Fibroblast of peridontal ligament (primary cell): Measurements from ENCODE around the gene PRKACA.
A peak's percentile ranks its signal among the peaks of the same experiment; 100 is the strongest.
"Not testable (repeated sequence)": the region's sequence is repeated elsewhere in the genome, so short reads cannot be mapped to it uniquely, and the experiment has no call there.

Source experiments
- DNase-seq: peaks from one replicate; pipeline ENCODE4 v3.0.0-alpha.2; 2010; ENCODE audit errors: extremely low read depth

PRKACA gene

DNA sequence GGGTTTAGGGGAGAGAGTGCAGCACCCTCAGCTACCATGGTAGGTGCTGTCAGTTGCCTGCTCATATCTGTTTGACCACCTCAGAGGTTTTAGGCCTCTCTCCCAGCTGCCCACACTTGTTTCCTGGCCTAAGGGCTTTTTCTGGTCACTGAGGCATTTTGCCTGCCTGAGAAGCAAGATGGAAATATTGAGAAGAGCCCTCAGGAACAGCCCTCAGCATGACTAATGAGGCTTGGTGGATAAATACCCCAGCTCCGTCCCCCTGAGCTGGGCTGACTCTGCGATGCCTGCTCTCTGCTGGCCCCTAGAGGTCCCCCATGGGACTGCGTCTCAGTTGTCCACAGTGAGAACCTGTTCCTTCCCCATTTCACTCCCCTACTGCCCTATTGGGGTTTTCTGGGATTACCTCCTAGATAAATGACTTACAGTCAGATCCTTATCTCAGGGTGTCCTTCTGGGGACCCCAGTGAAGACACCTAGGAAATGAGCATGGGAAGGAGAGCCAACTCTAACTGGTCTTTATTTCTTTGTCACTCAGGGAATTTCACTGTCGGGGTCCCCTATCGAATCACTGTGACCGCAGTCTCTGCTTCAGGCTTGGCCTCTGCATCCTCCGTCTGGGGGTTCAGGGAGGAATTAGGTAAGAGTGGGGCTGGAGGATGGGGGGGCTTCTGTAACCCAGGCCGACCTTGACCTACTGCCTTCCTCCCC, 69.0 kb downstream of the PRKACA start:
- no peak for DNase-seq

DNA sequence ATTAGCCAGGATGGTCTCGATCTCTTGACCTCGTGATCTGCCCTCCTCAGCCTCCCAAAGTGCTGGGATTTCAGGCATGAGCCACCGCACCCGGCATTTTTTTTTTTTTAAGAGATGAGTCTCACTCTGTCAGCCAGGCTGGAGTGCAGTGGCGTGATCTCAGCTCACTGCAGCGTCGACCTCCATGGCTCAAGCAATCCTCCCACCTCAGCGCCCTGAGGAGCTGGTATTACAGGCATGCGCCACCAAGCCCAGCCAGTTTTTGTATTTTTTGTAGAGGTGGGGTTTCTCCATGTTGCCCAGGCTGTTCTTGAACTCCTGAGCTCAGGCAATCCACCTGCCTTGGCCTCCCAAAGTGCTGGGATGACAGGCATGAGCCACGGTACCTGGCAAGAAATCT, 69.7 kb downstream of the PRKACA start:
- DNase-seq = not testable (repeated sequence)

DNA sequence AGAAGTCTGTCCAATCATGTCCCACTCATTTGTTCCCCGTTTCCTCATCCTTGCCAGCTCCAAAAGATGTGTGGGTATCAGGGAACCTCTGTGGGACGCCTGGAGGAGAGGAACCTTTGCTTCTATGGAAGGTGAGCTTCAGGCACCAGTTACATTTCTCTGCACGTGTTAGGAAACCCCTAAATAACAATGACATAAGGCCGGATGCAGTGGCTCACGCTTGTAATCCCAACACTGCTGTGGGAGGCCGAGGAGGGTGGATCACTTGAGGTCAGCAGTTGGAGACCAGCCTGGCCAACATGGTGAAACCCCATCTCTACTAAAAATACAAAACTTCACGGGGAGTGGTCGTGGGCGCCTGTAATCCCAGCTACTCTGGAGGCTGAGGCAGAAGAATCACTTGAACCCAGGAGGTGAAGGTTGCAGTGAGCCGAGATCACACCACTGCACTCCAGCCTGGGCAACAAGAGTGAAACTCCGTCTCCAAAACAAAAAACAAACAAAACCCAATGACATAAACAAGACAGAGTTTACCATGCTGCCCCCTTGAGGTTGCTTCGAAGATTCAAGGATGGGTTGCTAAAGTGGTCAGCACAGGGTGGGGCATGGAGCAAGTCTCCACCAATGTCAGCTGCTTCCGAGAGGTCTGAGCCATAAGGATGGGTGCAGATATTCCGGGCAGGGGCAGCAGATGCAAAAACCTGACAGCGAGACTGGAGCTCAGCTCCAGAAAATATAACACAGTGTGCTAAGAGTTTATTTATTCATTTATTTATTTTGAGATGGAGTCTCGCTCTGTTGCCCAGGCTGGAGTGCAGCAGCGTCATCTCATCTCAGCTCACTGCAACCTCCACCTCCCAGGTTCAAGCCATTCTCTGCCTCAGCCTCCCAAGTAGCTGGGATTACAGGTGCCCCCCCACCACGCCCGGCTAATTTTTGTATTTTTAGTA, 74.6 kb downstream of the PRKACA start:
- DNase-seq = peak; percentile 76
